NB4 (cell line): ENCODE results near the gene CNN2.

Experiments used
- POLR2A ChIP-seq: IDR thresholded peaks from 2 replicates; pipeline ENCODE4 v1.6.1; 2011; ENCODE audit warnings: mild to moderate bottlenecking; ENCODE audit not compliant: insufficient read length; ENCODE audit errors: extremely low read depth
- TF ChIP-seq, protein P1 (sequence below): IDR thresholded peaks from one replicate; pipeline ENCODE4 v1.5.1; 2012; ENCODE audit warnings: low read depth, low read length

DNA sequence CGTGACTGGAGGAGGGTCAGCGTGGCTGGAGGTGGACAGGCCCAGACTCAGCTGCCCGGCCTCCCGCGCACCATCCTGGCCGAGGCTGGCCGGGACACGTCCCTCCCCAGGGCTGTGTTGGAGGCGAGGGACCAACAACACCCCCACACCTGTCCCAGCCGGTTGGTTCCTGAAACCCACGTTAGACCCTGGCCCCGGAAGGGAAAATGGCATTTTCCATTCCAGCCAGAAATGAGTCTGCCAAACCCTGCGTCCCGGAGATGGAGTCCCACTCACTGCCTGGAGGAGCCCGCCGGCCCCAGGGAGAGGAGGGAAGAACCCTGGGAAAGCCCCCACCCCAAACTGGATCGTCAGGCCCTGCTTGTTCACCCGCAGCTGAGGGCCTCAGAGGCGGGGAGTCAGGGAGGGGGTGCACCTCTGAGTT is 47.1 kb upstream of the CNN2 start:
- TF ChIP-seq, protein P1, sequence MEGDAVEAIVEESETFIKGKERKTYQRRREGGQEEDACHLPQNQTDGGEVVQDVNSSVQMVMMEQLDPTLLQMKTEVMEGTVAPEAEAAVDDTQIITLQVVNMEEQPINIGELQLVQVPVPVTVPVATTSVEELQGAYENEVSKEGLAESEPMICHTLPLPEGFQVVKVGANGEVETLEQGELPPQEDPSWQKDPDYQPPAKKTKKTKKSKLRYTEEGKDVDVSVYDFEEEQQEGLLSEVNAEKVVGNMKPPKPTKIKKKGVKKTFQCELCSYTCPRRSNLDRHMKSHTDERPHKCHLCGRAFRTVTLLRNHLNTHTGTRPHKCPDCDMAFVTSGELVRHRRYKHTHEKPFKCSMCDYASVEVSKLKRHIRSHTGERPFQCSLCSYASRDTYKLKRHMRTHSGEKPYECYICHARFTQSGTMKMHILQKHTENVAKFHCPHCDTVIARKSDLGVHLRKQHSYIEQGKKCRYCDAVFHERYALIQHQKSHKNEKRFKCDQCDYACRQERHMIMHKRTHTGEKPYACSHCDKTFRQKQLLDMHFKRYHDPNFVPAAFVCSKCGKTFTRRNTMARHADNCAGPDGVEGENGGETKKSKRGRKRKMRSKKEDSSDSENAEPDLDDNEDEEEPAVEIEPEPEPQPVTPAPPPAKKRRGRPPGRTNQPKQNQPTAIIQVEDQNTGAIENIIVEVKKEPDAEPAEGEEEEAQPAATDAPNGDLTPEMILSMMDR, result no peak
- no peak for TF ChIP-seq POLR2A
